GM21825 (cell line): ENCODE measurements around the gene CDH23.

Source experiments
- ATAC-seq: cut with Tn5 transposase; IDR thresholded peaks from one replicate; pipeline ENCODE4 v1.9.1; 2021; ENCODE audit warnings: mild to moderate bottlenecking, moderate library complexity; ENCODE audit not compliant: unreplicated experiment

Gene CDH23

DNA sequence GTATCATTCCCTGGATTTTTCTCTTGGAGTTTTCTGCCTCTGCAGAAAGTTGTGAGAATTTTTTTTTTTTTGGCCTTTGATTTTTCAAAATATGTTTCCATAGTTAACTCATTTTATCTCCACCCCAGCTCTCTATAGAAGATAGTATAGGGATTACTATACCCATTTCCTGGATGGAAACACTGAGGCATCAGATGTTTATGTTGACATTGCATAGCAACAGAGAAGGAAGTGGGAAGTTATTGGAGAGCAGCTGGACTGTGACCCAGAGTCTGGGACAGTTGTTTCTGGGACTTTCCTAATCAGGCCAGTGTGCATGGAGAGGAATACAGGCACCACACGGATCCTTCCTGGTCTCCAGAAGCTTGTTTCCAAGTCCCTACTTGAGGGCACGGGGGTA lies 158.0 kb downstream of the CDH23 start:
- no peak for ATAC-seq

DNA sequence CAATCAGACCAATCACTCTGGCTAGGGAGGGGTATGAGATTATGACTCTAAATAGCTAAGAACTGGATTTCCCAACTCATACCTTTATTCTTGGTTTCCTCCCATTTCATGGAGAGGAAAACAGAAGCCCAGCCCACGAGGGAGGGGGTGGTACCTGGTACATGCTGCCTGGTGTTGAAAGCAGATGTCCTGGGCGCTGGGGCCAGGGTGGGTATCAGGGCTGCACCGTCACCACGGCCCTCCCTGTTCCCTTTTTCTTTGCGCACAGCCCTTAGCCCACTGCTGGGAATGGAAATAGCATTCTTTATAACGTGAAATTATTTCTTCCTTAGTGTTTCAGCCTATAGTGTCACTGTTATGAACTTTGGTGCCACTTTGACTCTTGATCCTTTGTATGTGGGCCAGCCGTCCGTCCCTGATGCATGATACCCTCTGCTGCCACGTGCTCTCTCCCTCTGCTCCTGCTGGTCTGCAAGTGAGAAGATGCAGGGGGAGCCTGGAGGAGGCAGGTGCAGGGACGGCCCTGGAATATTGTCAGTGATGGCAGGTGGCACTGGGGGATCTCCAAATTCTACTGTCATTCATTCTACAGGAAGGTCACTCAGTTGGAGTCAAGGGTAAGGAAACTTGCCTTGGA lies 158.5 kb downstream of the CDH23 start:
- ATAC-seq = no peak

DNA sequence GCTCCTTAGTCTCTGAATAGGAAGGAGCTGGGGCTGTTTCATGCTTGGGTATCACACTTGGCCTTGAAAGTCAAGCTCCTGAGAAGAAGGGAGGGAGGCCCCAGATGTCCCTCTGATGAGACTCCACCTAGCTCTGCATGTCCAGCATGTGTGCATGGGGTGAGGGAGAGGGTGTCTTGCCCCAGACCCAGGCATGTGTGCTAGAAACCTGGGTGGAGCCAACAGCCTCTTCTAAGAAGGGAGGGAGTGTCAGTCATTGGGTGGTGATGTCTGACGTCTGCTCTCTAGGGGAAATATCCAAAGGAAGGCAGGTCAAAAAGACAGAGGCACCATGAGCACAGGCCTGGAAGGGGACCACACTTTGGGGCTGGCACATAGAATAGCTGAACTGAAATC lies 159.0 kb downstream of the CDH23 start:
- no peak for ATAC-seq

DNA sequence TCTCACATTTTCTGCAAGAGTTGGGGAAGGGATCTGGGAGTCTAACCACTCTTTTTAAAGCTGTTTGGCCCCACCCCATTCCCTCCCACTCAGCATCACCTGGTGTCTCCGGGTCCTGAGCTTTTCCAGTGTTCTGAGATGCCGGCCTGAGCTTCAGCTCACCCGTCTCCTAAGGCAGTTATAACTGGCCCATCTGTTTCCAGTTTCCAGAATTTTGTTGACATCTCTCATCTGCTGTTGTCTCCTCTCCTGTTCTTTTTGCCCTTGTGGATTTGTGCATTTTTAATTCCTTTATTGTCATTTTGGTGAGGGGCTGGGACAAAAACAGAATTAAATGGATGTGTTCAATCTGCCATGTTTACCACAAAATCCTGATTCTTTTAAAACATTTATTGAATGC lies 162.3 kb downstream of the CDH23 start:
- ATAC-seq = no peak

DNA sequence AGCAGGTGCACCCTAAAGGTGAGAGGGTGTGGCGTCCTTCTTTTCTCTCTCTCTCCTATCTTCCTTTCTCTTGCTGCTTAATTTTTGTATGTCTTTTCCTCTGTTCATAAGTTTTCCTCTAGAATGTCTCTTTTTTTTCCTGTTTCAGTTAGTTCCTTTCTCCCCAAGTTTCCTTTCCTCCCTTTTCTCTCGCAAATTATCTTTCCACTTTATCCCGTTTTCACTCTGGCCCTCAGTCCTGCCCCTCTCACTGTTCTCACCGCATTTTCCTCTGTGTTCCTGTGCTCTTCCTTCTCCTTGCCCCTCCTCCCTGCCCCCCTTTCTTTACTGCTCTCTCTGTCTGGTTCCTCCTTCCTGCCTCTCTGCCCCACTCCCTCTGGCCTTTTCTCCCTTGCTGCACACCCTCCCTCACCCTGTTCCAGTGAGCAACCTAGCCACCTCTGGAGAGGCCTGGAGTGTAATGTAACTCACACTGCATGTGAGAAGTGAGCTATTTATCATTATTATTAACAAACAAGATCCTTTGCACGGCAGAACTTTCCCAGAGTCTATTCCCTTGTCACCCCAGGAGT lies 164.4 kb downstream of the CDH23 start:
- ATAC-seq = no peak

DNA sequence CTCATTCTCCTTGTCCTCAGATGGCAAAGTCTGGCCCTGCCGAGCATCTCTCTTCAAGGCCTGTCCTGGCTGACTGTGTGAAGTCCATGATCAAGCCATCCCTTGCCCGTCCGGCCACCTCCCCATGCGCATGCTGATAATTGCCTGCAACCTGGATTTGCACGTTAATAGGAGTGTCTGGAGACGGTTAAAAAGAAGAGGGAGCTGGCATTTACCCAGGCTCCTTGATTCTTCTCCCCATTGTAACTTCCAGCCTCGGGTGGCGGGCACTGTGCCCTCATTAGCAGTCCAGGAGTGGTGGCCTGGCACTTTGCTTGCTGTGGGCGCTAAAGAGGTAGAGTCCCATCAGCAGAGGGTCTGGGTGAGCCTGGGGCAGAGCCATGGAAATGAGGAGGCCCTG lies 165.5 kb downstream of the CDH23 start:
- ATAC-seq = no peak

DNA sequence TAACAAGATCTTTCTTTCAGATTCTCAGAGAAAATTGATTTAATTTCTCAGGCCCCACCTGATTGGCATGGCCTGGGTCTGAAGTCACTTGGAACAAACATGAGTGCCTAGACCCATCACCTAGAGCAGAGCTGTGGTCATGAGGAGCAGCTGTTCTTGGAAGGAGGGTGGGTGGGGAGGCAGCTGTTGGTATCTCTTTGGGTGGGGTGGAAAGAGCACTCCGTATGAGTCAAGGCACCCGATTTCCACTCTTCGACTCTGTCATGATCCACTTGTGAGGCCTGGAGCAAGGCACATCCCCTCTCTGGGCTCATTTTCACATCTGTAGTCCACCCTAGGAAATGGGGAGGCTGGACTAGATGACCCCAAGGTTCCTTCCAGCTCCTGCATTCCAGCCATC lies 166.2 kb downstream of the CDH23 start:
- ATAC-seq = no peak

DNA sequence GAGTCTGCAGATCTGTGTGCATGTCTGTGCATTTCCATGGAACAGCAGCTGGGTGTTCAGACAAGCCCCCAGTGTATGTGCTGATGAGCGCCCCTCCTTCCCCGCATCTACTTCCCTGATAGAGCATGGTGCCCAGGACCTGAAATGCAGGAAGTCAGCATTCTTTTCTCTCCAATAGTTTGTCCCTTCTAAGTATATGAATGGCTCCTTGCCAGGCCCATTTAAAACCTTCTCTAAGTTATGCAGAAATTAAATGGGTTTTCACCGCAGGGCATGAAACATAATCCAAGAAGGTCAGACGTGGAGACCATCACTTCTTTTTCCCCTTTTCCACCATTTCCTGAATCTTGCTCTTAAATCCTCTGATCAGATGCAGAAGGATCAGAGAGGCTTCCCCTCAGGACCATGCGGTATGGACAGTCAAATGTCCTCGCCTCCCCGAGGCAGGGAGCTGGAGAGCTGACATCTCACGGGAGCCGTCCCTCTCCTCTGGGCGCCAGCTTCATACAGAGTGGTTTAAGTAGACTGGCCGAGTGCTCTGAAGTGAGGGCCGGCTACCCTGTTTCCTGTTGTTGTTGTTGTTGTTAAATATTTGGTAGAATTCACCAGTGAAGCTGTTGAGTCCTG lies 167.6 kb downstream of the CDH23 start:
- no peak for ATAC-seq

DNA sequence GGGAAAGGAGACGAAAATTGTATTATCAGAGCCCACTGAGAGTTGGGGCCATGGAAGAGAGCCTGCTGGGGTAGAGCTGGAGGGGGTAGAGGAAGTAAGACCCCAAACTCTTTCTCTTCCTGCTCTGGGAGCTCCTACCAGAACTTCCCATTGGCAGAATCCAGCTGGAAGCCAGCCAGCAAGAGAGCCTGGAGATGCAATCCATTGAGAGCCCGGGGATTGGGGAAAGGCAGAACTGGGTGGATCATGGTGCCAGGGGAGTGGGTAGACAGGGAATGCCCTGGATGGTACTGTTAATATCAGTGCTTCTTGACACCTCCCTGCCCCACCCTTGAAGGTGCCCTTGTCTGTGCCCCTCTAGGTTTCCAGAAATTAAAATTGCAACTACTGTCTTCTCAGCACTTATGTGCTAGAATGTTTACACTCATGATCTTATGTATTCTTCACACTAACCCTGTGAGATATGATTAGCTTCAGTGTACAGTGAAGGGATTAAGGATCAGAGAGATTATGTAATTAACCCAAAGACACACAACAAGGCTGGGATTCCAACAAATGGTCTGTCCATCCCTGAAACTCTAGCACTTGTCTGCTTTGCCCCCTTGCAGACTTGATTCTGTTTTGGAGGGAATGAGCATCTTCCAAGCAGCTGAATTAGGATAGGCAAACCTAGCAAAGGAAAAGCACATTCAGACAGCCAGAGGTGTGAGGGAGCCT lies 168.7 kb downstream of the CDH23 start:
- ATAC-seq = no peak

DNA sequence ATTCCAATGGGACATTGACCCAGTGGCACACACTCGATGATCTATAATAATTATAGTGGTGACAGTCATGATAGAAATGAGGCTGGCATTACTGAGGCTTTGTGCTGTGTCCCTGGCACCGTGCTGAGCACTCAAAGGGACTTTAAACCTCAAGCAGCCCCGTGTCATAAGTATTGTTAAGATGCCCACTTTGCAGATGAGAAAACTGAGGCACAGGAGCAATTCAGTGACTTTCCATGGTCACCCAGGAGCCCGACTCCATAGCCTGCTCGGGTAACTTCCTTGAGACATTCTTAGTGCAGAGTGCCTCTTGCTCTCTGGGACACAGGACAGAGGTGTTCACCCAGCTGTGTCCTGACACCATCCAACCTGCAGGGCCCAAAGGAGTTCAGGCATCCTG lies 170.3 kb downstream of the CDH23 start:
- no peak for ATAC-seq

DNA sequence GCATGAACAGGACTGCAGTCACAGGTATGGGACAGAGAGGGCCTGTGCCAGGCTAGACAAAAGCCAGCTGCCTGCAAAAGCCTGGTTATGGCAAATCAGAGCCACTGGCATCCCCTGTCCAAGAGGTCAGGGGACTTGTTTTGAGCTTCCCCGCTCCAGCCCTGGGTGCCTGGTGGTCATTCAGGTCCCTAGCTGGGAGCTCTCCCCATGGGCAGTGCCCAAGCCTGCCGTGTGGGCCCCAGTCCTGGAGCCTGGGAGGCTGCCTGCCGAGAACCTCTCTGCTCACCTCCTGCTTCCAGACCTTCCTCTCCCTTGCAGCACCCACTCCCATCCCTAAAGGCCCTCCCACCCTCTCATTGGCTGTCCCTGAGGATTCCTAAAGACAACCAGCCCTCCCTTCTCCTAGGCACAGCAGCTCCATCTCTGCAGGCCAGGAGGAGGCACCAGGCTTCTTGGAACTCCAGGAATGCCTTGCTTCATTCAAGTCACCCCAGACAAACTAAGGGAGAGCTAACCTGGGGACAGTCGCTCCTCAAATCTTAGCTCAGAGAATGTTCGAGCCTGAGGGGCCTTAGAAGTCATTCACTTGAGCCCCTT lies 172.3 kb downstream of the CDH23 start:
- no peak for ATAC-seq

DNA sequence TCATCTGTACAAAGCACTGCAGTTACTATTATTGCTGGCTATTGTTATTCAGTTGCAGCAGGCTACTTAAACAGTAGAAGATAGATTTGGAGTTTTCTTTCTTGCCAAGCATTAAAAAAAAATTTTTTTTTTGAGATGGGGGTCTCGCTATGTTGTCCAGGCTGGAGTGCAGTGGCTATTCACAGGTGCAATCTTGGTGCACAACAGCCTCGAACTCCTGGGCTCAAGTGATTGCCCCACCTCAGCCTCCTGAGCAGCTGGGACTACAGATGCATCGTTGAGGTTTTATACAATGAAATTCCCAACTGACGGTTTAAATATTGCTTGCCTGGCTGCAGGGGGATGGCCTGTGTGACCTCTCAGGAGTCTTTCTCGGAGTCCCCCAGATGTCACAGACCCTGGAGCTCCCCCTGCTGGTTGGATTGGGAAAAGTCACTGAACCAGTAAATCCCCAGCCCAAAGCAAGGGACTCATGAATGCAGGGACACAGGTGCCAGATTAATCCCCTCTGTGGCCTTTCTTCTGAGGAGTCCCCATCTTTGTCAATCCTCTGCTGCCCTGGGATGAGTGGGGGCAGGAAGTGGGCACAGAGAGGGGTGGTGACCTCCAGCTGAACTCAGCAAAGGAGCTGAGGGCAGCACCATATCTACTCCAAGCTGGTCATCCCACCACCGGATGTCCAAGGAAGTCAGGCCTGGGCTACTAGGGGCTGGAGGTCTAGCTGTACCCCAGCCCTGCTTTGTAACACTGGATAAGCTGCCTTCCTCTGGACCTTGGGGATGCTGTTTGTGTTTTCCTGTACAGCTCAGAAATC lies 173.3 kb downstream of the CDH23 start:
- ATAC-seq = no peak

DNA sequence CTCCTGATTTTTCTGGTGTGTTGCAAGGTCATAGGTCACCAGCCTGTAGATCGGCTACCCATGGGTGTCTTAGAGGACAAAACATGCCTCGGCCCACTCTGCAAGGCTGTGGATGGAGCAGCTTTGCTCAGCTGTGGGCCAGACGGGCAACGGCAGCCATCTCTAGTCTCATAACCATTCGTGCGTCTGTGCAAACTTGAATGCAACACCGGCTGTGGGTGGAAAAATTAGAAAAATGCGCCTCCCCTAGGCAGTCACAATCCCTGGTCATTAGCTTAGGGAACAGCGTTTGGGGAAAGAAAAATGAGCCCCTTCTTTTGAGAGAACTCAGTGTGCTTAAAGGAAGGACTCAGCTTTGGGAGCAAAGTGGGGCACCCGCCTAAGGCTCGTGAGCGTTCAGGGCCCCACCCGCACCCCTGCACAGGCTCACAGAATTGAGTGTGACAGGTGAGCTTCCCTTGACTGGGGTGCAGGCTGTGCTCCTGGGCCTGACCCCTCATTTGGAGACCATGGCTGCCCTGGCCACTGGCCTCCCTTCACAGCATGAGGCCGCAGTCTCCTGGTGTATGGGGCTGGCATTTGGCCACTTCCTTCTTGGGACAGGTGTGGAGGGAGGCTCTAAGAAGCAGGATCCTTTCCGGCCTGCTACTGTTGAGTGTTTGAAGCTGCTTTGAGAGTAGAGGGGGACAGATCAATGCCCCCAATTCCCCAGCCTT lies 174.9 kb downstream of the CDH23 start:
- no peak for ATAC-seq

DNA sequence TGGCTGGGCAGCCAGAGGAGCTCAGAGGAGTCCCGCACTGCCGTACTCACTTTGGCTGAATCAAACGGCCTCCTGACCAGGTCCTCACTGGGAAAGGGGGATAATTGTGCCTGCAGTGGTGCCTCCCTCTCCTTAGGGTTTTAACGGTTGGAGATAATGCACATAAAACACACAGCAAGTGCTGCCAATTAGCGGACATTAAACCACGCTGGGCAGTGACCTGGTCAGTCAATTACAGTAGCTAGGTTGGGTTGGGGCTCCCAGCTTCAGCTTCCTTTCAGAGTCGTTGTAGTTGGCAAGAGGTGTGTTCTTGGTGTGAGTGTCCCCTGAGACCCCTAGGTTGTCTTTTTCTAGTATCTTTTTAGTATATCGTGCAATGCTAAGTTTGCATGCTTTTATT lies 176.2 kb downstream of the CDH23 start:
- no peak for ATAC-seq

DNA sequence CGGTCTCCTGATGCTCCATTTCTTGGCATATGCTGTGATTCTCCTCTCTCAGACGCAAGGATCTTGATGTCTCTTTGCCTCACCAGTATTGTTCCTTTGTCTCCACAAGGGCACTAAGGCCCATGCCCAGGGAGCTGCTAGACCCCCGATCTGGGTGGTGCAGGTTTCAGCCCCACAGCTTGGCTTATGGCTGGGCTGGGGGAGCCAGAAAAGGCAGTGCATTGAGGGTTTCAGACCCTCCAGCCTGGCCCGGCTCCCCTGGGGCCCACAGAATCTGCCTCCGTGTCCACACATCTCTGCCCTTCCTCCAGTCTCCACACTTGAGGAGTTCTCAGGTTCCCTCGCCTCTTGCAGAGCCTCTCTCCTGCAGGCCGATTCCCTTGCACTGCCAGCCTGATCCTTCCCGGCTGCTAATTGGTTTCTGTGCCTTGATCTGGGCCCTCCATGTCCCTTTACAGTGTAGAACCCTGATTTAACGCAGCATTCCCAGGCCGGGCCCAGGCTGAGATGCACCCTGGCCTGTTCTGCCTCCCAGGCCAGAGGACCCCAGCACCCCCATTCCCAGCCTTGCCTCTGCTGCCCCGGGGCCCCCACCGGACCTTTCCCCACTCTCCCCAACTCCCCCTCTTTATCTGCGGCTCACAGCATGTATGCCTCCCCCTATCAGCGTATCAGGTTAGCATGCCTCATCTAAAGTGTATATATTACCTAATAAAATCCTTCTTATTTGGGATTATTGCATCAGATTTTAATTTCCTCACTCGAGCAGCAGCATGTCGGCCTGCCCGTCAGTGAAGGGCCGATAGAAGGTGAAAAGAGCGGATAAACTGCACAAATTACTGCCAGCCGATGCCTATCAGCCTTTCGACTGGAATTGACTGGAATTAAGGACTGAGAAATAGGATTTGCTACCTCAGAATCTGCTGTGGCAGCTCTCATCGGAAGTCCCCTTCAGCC lies 177.1 kb downstream of the CDH23 start:
- no peak for ATAC-seq

DNA sequence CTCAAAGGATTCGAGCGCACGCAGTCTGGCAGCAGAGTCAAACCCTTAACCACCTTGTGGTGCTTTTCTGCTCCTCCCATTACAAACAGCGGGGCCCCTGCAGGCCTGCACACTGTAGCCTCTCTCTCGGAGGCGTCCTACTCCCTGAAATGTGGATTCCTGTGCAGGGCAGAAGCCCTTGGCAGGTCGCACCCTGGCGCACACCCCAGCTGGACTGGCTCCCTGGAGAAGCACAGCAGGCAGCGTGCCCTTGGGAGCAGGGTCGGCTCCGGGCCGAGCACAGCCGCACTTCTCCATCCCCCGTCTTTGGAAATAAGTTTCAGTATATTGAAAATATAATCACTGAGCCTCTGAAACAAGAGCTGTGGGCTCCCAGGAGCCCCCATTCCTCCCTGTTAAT lies 178.7 kb downstream of the CDH23 start:
- no peak for ATAC-seq

DNA sequence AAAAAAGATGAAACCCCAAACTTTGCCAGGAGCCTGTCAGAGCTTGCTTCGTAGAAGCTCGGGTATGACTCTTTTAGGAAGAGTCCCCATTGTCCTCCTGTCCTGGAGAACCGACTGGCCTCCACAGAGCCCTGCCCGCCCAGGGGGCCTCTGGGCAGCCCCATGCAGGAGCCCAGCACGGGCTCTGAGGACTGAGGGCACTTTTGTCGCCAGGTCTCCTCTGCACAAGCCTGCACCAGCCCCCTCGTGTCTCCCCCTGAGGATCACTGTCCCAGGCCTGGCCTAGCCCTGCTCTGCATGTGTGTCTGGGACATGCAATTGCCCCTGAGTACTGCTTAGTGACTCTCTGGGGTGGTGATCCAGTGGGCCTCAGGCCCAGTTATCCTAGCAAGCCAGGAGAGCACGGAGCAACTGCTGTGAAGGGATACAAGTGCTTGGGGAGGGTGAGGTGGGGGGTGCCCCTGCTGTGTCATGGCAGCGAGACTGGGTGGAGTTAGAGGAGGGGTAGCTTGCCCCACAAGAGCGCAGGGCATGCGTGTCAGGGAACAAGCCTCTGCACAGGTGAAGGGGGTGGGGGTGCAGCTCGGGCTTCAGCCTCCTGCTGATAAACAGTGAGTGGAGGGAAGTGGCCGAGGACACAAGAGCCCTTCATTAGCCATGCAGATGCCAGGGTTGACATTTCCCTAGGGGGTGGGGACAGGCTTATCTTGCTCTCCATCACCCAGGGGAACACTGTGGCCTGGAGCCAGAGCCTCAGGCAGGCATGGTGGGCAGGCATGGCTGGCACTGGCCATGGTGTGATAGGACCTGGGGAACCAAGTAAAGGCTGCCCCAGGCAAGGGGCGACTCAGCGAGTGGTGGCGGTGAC lies 179.4 kb downstream of the CDH23 start:
- no peak for ATAC-seq

DNA sequence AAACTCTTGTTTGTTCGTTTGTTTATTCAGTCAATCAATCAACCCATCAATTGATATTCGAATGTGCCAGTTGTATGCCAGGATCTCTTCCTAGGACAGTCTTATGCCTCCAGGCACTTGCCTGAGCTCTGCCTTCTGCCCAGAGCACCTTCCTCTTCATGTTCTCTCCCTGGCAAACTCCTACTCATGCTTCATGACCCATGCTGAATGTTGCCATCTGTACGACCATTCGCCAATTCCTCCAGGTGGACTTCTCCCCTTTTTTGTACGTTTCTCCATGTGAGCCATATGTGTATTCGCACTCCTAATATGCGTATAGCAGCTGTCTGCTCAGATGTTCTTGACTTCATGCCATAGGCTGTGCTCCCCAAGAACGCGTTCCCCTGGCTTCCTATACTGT lies 180.1 kb downstream of the CDH23 start:
- no peak for ATAC-seq
